Endodermal cell (in vitro differentiated cells): ENCODE data around the gene PAXX. TPM values are rescaled to one million over a fixed set of nuclear protein-coding genes. Genes with fewer than 3 reads are reported as not detected.

ENCODE experiments used
- DNase-seq: peaks from one replicate; pipeline ENCODE4 v3.0.0-alpha.2; 2017
- H3K27ac ChIP-seq: 2 replicates; pipeline ENCODE4 v1.5.1; 2013; ENCODE audit warnings: mild to moderate bottlenecking, low read depth, low read length, moderate library complexity
- H3K27me3 ChIP-seq: 2 replicates; pipeline ENCODE4 v1.6.1; 2013; ENCODE audit warnings: mild to moderate bottlenecking, low read length, moderate library complexity; ENCODE audit not compliant: insufficient read depth, control insufficient read depth, poor library complexity, severe bottlenecking
- H3K36me3 ChIP-seq: 2 replicates; pipeline ENCODE4 v1.7.0; 2013; ENCODE audit warnings: mild to moderate bottlenecking, low read length, moderate library complexity; ENCODE audit not compliant: control insufficient read depth, insufficient read depth
- H3K4me1 ChIP-seq: one replicate; pipeline ENCODE4 v1.7.0; 2013; ENCODE audit warnings: low read length; ENCODE audit not compliant: control insufficient read depth, insufficient read depth
- H3K4me3 ChIP-seq: 2 replicates; pipeline ENCODE4 v1.5.1; 2013; ENCODE audit warnings: mild to moderate bottlenecking, low read length, moderate library complexity
- H3K9ac ChIP-seq: 2 replicates; pipeline ENCODE4 v1.6.1; 2013; ENCODE audit warnings: mild to moderate bottlenecking, low read length, moderate library complexity; ENCODE audit not compliant: poor library complexity, severe bottlenecking; ENCODE audit errors: extremely low read depth
- H3K9me3 ChIP-seq: 2 replicates; pipeline ENCODE4 v1.6.1; 2013; ENCODE audit warnings: mild to moderate bottlenecking, low read length, moderate library complexity; ENCODE audit not compliant: control insufficient read depth
- H3K27ac Mint-ChIP-seq: 2 replicates; pipeline ENCODE4 v1.8.0; 2020; ENCODE audit warnings: mixed read lengths
- H3K27me3 Mint-ChIP-seq: 2 replicates; pipeline ENCODE4 v1.8.0; 2021; ENCODE audit warnings: mild to moderate bottlenecking, mixed read lengths; ENCODE audit not compliant: insufficient read depth
- H3K36me3 Mint-ChIP-seq: 2 replicates; pipeline ENCODE4 v1.8.0; 2020; ENCODE audit warnings: low read depth, mixed read lengths
- H3K4me1 Mint-ChIP-seq: 2 replicates; pipeline ENCODE4 v1.8.0; 2020; ENCODE audit warnings: mixed read lengths
- H3K4me3 Mint-ChIP-seq: 2 replicates; pipeline ENCODE4 v1.8.0; 2020; ENCODE audit warnings: mild to moderate bottlenecking, moderate library complexity, mixed read lengths
- H3K9me3 Mint-ChIP-seq: 2 replicates; pipeline ENCODE4 v1.8.0; 2020; ENCODE audit warnings: mild to moderate bottlenecking, mixed read lengths
- CTCF ChIP-seq: fragments of 200-600 bp; sonication (generic); conservative IDR thresholded peaks from 2 replicates; pipeline ENCODE4 v1.5.0; 2021; ENCODE audit warnings: antibody characterized with exemption, mild to moderate bottlenecking
- WGBS, 2 experiments: methylation state at CpG; one replicate each; pipeline versions ENCODE4 v1.1.5 to v1.1.7; 2013; ENCODE audit warnings: missing lambda C conversion rate in 2 of 2, mixed read lengths in 1 of 2; ENCODE audit not compliant: insufficient coverage in 1 of 2, insufficient read length in 1 of 2; 5-methylcytosine and 5-hydroxymethylcytosine counted together
- total RNA-seq, 2 donors: library from RNA; stranded (reverse); fragmentation: NEBNext Ultra II Directional in 1 of 2; extraction: Animal tissue kit (Norgen Biotek cat#: 25700) in 1 of 2; gene quantifications; 2 replicates in 1 of 2; 3 replicates in 1 of 2; pipeline ENCODE4 v1.2.1, GENCODE V29; 2021

Gene PAXX
- total RNA-seq, 2 donors from 2014 or later: 58.3 to 66.7 TPM

DNA sequence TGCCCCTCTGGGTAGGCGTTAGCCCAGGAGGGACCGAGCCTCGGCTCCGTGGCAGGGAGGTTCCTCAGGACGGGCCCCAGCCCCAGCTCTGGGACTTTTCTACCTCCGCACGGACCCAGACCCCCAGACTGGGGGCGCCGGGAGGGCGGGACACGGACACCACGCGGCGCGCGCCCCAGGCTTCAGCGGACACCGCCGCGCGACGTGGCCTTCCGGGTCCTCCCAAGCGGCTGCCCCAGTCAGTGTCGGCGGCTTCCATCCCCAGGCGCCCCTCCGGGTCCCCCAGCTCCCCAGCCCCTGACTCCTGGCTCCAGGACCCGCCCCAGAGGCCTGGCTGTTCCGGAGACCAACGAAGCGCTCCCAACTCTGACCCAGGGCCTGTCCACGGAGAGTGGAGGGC, 6.4 kb upstream of the PAXX start:
- Mint-ChIP-seq H3K4me3 (no peak overlapping the region), H3K9me3 (peaks cover 8% of the 10 kb centered on the region), H3K27me3 (peaks cover 26% of the 10 kb centered on the region), H3K36me3 (no peaks in the 10 kb centered on the region), H3K27ac (no peak overlapping the region), H3K4me1 (peaks cover 7% of the 10 kb centered on the region)
- Histone ChIP-seq H3K27ac (no peak overlapping the region), H3K4me3 (no peak overlapping the region), H3K27me3 (peaks cover 12% of the 10 kb centered on the region), H3K4me1 (no peaks in the 10 kb centered on the region), H3K9ac (no peak overlapping the region), H3K36me3 (no peaks in the 10 kb centered on the region), H3K9me3 (peaks cover 7% of the 10 kb centered on the region)
- 70 to 82% methylated on average over 23 to 33 of the region's 33 CpGs for WGBS, 2 experiments
- no peak for TF ChIP-seq CTCF
- DNase-seq: no peak

DNA sequence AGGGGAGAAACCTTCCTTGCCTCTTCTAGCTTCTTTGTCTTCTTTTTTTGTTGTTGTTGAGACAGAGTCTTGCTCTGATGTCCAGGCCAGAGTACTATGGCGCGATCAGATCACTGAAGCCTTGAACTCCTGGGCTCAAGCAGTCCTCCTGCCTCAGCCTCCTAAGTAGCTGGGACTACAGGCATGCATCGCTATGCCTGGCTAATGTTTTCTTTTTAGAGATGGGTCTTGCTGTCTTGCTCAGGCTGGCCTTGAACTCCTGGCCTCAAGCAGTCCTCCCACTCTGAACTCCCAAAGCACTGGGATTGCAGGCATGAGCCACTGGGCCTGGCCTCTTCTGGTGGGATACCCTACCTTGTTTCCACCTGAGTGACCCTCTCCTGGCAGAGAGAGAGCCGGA, 3.4 kb upstream of the PAXX start:
- H3K27ac ChIP-seq: no peak overlapping the region
- peaks cover 6% of the 10 kb centered on the region for H3K4me1 Mint-ChIP-seq
- 97 to 100% methylated on average over 4 of the region's 4 CpGs for WGBS, 2 experiments
- no peak overlapping the region for H3K27ac Mint-ChIP-seq
- H3K4me1 ChIP-seq: no peaks in the 10 kb centered on the region
- H3K9me3 ChIP-seq: peaks cover 14% of the 10 kb centered on the region
- peaks cover 17% of the 10 kb centered on the region for H3K9me3 Mint-ChIP-seq
- no peak overlapping the region for H3K4me3 ChIP-seq
- peaks cover 4% of the 10 kb centered on the region for H3K36me3 Mint-ChIP-seq
- no peak overlapping the region for H3K9ac ChIP-seq
- no peak for TF ChIP-seq CTCF
- H3K4me3 Mint-ChIP-seq: no peak overlapping the region
- peaks cover 5% of the 10 kb centered on the region for H3K36me3 ChIP-seq
- H3K27me3 Mint-ChIP-seq: peaks cover 30% of the 10 kb centered on the region
- DNase-seq: no peak
- H3K27me3 ChIP-seq: peaks cover 12% of the 10 kb centered on the region

DNA sequence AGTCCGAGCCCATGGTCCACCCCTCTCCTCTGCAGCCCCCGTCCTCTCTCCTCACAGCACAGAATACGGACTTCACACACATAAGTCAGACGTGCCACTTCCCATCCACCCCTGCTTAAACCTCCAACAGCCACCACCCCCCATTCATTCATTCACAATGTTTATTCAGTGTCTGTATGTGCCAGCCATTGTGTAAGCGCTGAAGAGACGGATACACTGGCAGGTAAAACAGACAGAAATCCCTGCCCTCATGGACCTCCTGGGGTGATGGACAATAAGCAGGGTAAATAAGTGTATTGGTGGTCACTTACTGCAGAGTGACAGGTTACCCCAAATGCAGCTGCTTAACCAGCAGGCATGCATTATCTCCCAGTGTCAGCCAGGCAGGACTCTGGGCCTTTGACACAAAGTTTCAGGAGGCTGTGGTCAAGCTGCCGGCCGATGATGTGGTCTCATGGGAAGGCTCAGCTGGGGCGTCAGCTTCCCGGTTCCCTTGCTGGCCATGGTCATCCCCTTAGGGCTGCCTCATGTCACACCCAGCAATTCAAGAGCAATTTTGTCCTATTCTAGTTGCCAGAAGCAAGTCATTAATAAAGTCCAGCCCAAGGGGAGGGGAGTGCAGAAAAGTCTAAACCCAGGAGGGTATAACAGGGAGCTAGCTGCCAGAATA, 1.8 kb upstream of the PAXX start:
- TF ChIP-seq CTCF: no peak
- Mint-ChIP-seq H3K27ac (peak overlapping the region; percentile 9), H3K9me3 (peaks cover 17% of the 10 kb centered on the region), H3K36me3 (peaks cover 4% of the 10 kb centered on the region), H3K27me3 (peaks cover 26% of the 10 kb centered on the region), H3K4me1 (peaks cover 6% of the 10 kb centered on the region), H3K4me3 (peak overlapping the region; percentile 0)
- 87 to 88% methylated on average over 7 to 10 of the region's 10 CpGs for WGBS, 2 experiments
- no peak for DNase-seq
- no peak overlapping the region for H3K27ac ChIP-seq
- no peaks in the 10 kb centered on the region for H3K4me1 ChIP-seq
- H3K36me3 ChIP-seq: peaks cover 9% of the 10 kb centered on the region
- H3K27me3 ChIP-seq: no peaks in the 10 kb centered on the region
- no peak overlapping the region for H3K9ac ChIP-seq
- H3K9me3 ChIP-seq: peaks cover 14% of the 10 kb centered on the region
- H3K4me3 ChIP-seq: no peak overlapping the region
